Heart left ventricle (tissue), 13 donors: ENCODE data around the gene CDK8.

Experiments
- POLR2A ChIP-seq, 2 donors: fragments of 450-650 bp; IDR thresholded peaks; one replicate each; pipeline ENCODE4 v1.6.1; 2017; ENCODE audit warnings: antibody characterized with exemption in 2 of 2, mild to moderate bottlenecking in 2 of 2, moderate library complexity in 2 of 2
- TF ChIP-seq, protein P1 (sequence below), 12 donors: fragments of 200-600 bp; sonication (generic) in 4 of 12; IDR thresholded peaks; one replicate each; pipeline versions ENCODE4 v1.5.0 to v1.8.0; 2018 to 2022; ENCODE audit warnings: antibody characterized with exemption in 12 of 12, mild to moderate bottlenecking in 5 of 12
- donor health status: ischemic (EF 13 %, LVEDD 7.1; RV severe dilation, severe dysfunction).
- donor health status: DM: no; HTN: yes; CAD: no.
- donor health status: DM: no; HTN: no; CAD: no.
- donor health status: ischemic (EF 25% LVEDD 6.9; RV normal size, moderate dysfunction).
- donor health status: ischemic (EF 25% LVEDD 5.7; RV mildly dilated, moderate dysfunction).
- donor health status: ischemic (EF 35%, LVEDD 5.7; RV mildly dilated, moderate dysfunction).
- donor health status: nonischemic (EF 11% LVEDD 7.7; RV severe dilation, severe dysfunction).
- donor health status: DM: yes; HTN: yes; CAD: no.
- donor health status: PGD.
- donor health status: ischemic (EF 29% LVEDD 5.4; RV normal size, mild dysfunction).
- donor health status: nonischemic (EF 23%, LVEDD 6.1; RV moderate dilation, normal function).

GRCh38 chr13:26310003-26310402, 56.1 kb downstream of the CDK8 start:
- TF ChIP-seq, protein P1, sequence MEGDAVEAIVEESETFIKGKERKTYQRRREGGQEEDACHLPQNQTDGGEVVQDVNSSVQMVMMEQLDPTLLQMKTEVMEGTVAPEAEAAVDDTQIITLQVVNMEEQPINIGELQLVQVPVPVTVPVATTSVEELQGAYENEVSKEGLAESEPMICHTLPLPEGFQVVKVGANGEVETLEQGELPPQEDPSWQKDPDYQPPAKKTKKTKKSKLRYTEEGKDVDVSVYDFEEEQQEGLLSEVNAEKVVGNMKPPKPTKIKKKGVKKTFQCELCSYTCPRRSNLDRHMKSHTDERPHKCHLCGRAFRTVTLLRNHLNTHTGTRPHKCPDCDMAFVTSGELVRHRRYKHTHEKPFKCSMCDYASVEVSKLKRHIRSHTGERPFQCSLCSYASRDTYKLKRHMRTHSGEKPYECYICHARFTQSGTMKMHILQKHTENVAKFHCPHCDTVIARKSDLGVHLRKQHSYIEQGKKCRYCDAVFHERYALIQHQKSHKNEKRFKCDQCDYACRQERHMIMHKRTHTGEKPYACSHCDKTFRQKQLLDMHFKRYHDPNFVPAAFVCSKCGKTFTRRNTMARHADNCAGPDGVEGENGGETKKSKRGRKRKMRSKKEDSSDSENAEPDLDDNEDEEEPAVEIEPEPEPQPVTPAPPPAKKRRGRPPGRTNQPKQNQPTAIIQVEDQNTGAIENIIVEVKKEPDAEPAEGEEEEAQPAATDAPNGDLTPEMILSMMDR (IDR thresholded peaks at IDR 0.05), result no peak
- TF ChIP-seq POLR2A (IDR thresholded peaks at IDR 0.05), result no peak
